CD14-positive monocyte (primary cell): ENCODE results near the gene JAML. TPM values are rescaled to one million over a fixed set of nuclear protein-coding genes. Genes with fewer than 3 reads are reported as not detected.

Experiments
- DNase-seq, 3 donors: peaks; one replicate each; pipeline ENCODE4 v3.0.0-alpha.2; 2011 to 2022
- H2AFZ ChIP-seq: 2 replicates; pipeline ENCODE4 v1.6.0; 2012; ENCODE audit warnings: mild to moderate bottlenecking, low read depth, low read length, inconsistent platforms; ENCODE audit not compliant: insufficient read depth, poor library complexity, severe bottlenecking
- H3K27ac ChIP-seq, 2 donors: 1 replicate in 1 of 2; 2 replicates in 1 of 2; pipeline ENCODE4 v1.5.1; 2012 to 2013; ENCODE audit warnings: low read length in 2 of 2, control low read depth in 1 of 2, inconsistent platforms in 1 of 2, low read depth in 1 of 2, mild to moderate bottlenecking in 1 of 2
- H3K27me3 ChIP-seq, 2 donors: one replicate each; pipeline versions ENCODE4 v1.6.0 to v1.6.1; 2011 to 2013; ENCODE audit warnings: low read length in 2 of 2; ENCODE audit not compliant: control insufficient read depth in 2 of 2, insufficient read depth in 2 of 2
- H3K36me3 ChIP-seq, 2 donors: replicated peaks in 1 of 2; 1 replicate in 1 of 2; 2 replicates in 1 of 2; pipeline versions ENCODE4 v1.5.1 to v1.6.1; 2012 to 2013; ENCODE audit warnings: low read length in 2 of 2, control low read depth in 1 of 2, inconsistent platforms in 1 of 2, mild to moderate bottlenecking in 1 of 2; ENCODE audit not compliant: insufficient read depth in 2 of 2, control insufficient read depth in 1 of 2
- H3K4me1 ChIP-seq, 2 donors: 1 replicate in 1 of 2; 2 replicates in 1 of 2; pipeline versions ENCODE4 v1.5.1 to v1.6.1; 2012 to 2013; ENCODE audit warnings: low read length in 2 of 2, control low read depth in 1 of 2, inconsistent platforms in 1 of 2, mild to moderate bottlenecking in 1 of 2, moderate library complexity in 1 of 2; ENCODE audit not compliant: insufficient read depth in 2 of 2, control insufficient read depth in 1 of 2
- H3K4me2 ChIP-seq: replicated peaks from 2 replicates; pipeline ENCODE3; 2012; ENCODE audit warnings: low read length, moderate library complexity, mild to moderate bottlenecking; ENCODE audit not compliant: poor library complexity, severe bottlenecking; ENCODE audit errors: extremely low read depth
- H3K4me3 ChIP-seq, 3 experiments: fragments of 200-600 bp in 1 of 3; sonication (generic) in 1 of 3; replicated peaks in 1 of 3; 1 replicate in 2 of 3; 2 replicates in 1 of 3; pipeline ENCODE4 v1.5.1; 2011 to 2013; ENCODE audit warnings: low read length in 3 of 3, mild to moderate bottlenecking in 3 of 3, control low read depth in 2 of 3, low read depth in 2 of 3, inconsistent platforms in 1 of 3, moderate library complexity in 1 of 3
- H3K79me2 ChIP-seq: 2 replicates; pipeline ENCODE4 v1.6.0; 2012; ENCODE audit warnings: mild to moderate bottlenecking, control low read depth, inconsistent platforms, low read length, moderate library complexity; ENCODE audit not compliant: insufficient read depth
- H3K9ac ChIP-seq: 2 replicates; pipeline ENCODE4 v1.6.0; 2017; ENCODE audit warnings: low read length, mild to moderate bottlenecking; ENCODE audit not compliant: insufficient read depth, poor library complexity, severe bottlenecking
- H3K9me3 ChIP-seq, 2 donors: replicated peaks in 1 of 2; 1 replicate in 1 of 2; 2 replicates in 1 of 2; pipeline versions ENCODE4 v1.5.1 to v1.6.1; 2012 to 2013; ENCODE audit warnings: low read length in 2 of 2, control low read depth in 1 of 2; ENCODE audit not compliant: control insufficient read depth in 1 of 2, insufficient read depth in 1 of 2
- H4K20me1 ChIP-seq: 2 replicates; pipeline ENCODE4 v1.6.0; 2012; ENCODE audit warnings: mild to moderate bottlenecking, low read length, control low read depth, moderate library complexity; ENCODE audit not compliant: insufficient read depth
- H3K27ac Mint-ChIP-seq, 7 donors: one replicate each; pipeline ENCODE4 v1.8.0; 2020; ENCODE audit warnings: mild to moderate bottlenecking in 7 of 7, mixed read lengths in 7 of 7, moderate library complexity in 6 of 7, inconsistent platforms in 2 of 7
- H3K27me3 Mint-ChIP-seq, 3 donors: one replicate each; pipeline ENCODE4 v1.8.0; 2021 to 2022; ENCODE audit warnings: low read depth in 3 of 3, mild to moderate bottlenecking in 3 of 3, mixed read lengths in 3 of 3, moderate library complexity in 3 of 3, inconsistent platforms in 1 of 3
- H3K36me3 Mint-ChIP-seq, 2 donors: one replicate each; pipeline ENCODE4 v1.8.0; 2020; ENCODE audit warnings: mixed read lengths in 2 of 2, inconsistent platforms in 1 of 2, mild to moderate bottlenecking in 1 of 2
- H3K4me1 Mint-ChIP-seq: one replicate; pipeline ENCODE4 v1.8.0; 2020; ENCODE audit warnings: mild to moderate bottlenecking, mixed read lengths
- H3K4me3 Mint-ChIP-seq, 2 donors: one replicate each; pipeline ENCODE4 v1.8.0; 2020; ENCODE audit warnings: mild to moderate bottlenecking in 2 of 2, mixed read lengths in 2 of 2, moderate library complexity in 1 of 2
- H3K9me3 Mint-ChIP-seq, 7 donors: one replicate each; pipeline ENCODE4 v1.8.0; 2020 to 2022; ENCODE audit warnings: mixed read lengths in 7 of 7, mild to moderate bottlenecking in 6 of 7, moderate library complexity in 6 of 7, inconsistent platforms in 2 of 7
- WGBS: methylation state at CpG from one replicate; pipeline ENCODE4 v1.1.5; 2013; ENCODE audit warnings: missing lambda C conversion rate; ENCODE audit not compliant: insufficient coverage; 5-methylcytosine and 5-hydroxymethylcytosine counted together
- intact Hi-C, 2 donors: fragments of 100-400 bp; cut with micrococcal nuclease; formaldehyde crosslinking; loops; one replicate each; pipeline versions ENCODE4 v1.15.0 to v1.15.1; 2023
- polyA plus RNA-seq, 3 donors: library from polyadenylated mRNA; depleted of rRNA in 1 of 3; unstranded in 2 of 3; stranded (reverse) in 1 of 3; fragments of 300-500 nt in 2 of 3; fragments of >200 nt in 1 of 3; fragmentation: Illumina TruSeq in 2 of 3; gene quantifications; 1 replicate in 2 of 3; 2 replicates in 1 of 3; pipeline ENCODE4 v1.2.3, GENCODE V29; 2012 to 2021
- TF ChIP-seq, protein P1 (sequence below): fragments of 200-600 bp; IDR thresholded peaks from one replicate; pipeline ENCODE4 v1.8.0; 2022; ENCODE audit warnings: antibody characterized with exemption, mild to moderate bottlenecking

Gene JAML
- polyA plus RNA-seq, 3 donors = 316 to 968 (median 748) TPM

DNA sequence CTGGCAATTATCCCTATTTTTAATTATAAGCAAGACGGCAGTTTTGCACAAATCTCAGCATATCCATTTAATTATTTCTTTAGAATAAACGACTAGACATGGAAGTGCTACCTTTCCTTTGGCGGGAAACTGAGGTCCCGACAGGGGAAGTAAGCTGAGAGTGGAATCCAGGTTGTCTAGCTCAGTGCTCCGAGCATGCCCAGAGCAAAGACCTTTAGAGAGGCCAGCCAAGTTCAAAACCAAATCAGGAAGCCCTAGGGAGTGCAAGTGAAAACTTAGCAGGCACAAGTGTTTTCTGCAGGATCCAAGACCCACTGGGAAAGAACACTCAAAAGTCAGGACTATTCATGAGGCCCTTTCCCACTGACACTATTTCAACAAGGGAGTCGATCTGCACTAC lies 25.7 kb downstream of the JAML start:
- Histone ChIP-seq H3K4me1 (peaks cover 8 to 12% of the 10 kb centered on the region in 2 donors), H3K9ac (no peak overlapping the region), H3K36me3 (peaks cover 93 to 98% of the 10 kb centered on the region in 2 donors), H4K20me1 (peaks cover 72% of the 10 kb centered on the region), H3K27ac (no peak overlapping the region), H3K4me2 (no peak overlapping the region), H3K4me3 (no peak overlapping the region), H3K27me3 (no peaks in the 10 kb centered on the region), H3K79me2 (peaks cover 9% of the 10 kb centered on the region), H2AFZ (no peak overlapping the region), H3K9me3 (peaks cover 0 to 1% of the 10 kb centered on the region in 2 donors)
- intact Hi-C loops = loop anchor here (2.0 to 5.0 kb wide), 4 partner anchors 93 to 154 kb away; no protein-coding TSS in a partner anchor
- Mint-ChIP-seq H3K4me3 (no peak overlapping the region), H3K36me3 (peaks cover 49 to 53% of the 10 kb centered on the region in 2 donors), H3K4me1 (peaks cover 18% of the 10 kb centered on the region), H3K27ac (peak overlapping the region in 5 of 7 donors; percentile 42 to 82 (median 55)), H3K27me3 (no peaks in the 10 kb centered on the region), H3K9me3 (peaks cover 0 to 3% (median 0%) of the 10 kb centered on the region in 7 donors)
- WGBS = 100% methylated on average over 4 of the region's 6 CpGs
- TF ChIP-seq, protein P1, sequence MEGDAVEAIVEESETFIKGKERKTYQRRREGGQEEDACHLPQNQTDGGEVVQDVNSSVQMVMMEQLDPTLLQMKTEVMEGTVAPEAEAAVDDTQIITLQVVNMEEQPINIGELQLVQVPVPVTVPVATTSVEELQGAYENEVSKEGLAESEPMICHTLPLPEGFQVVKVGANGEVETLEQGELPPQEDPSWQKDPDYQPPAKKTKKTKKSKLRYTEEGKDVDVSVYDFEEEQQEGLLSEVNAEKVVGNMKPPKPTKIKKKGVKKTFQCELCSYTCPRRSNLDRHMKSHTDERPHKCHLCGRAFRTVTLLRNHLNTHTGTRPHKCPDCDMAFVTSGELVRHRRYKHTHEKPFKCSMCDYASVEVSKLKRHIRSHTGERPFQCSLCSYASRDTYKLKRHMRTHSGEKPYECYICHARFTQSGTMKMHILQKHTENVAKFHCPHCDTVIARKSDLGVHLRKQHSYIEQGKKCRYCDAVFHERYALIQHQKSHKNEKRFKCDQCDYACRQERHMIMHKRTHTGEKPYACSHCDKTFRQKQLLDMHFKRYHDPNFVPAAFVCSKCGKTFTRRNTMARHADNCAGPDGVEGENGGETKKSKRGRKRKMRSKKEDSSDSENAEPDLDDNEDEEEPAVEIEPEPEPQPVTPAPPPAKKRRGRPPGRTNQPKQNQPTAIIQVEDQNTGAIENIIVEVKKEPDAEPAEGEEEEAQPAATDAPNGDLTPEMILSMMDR = no peak
- DNase-seq = no peak

DNA sequence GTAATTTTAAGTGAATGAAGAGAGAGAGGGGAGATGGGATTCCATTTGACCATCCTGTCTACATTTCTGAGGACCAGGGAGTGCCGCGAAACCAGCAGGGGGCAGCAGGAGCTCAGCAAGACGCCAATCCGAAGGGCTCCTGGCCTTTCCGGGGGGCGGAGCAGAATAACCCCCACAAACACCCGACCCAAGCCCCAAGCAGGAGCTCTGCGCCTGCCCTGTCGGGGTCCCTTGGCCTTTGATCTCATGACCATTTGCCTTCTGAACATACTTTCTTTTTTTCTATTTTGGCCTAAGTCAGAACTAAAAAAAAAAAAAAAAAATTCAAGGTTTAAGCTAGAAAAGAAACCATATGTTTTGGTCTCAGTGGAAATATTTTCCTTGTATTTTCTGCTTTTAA lies 26.4 kb downstream of the JAML start:
- Mint-ChIP-seq H3K9me3 (peaks cover 3 to 9% (median 6%) of the 10 kb centered on the region in 7 donors), H3K27me3 (no peaks in the 10 kb centered on the region), H3K4me3 (no peak overlapping the region), H3K4me1 (peaks cover 18% of the 10 kb centered on the region), H3K27ac (peak overlapping the region in 5 of 7 donors; percentile 12 to 61 (median 33)), H3K36me3 (peaks cover 56 to 61% of the 10 kb centered on the region in 2 donors)
- Histone ChIP-seq H4K20me1 (peaks cover 74% of the 10 kb centered on the region), H3K4me2 (no peak overlapping the region), H3K9me3 (peaks cover 3 to 8% of the 10 kb centered on the region in 2 donors), H3K4me1 (peaks cover 8 to 12% of the 10 kb centered on the region in 2 donors), H3K9ac (no peak overlapping the region), H2AFZ (no peak overlapping the region), H3K4me3 (no peak overlapping the region), H3K27ac (peak overlapping the region in 1 of 2 donors; percentile 5), H3K36me3 (peaks cover 93 to 98% of the 10 kb centered on the region in 2 donors), H3K79me2 (peaks cover 2% of the 10 kb centered on the region), H3K27me3 (no peaks in the 10 kb centered on the region)
- TF ChIP-seq, protein P1 = peak; percentile 93
- peak in 2 of 3 donors; percentile 57 to 67 for DNase-seq
- intact Hi-C loops = loop anchor here (2.0 to 5.0 kb wide), 4 partner anchors 94 to 154 kb away; no protein-coding TSS in a partner anchor
- WGBS = 0% methylated on average over 6 of the region's 9 CpGs
